Measurements from ENCODE around the gene KAT2B.
A peak's percentile ranks its signal among the peaks of the same experiment; 100 is the strongest.

KAT2B gene

GRCh38 chr3:20101041-20101440 is 60.8 kb downstream of the KAT2B start:
- DNase-seq, result no peak

- DNase-seq, result no peak
Observed at GRCh38 chr3:20103731-20104130, 63.5 kb downstream of the KAT2B start.

- peak; percentile 18 for DNase-seq
Observed at GRCh38 chr3:20104167-20104661, 64.0 kb downstream of the KAT2B start.

- DNase-seq, result no peak
Observed at GRCh38 chr3:20105513-20106280, 65.5 kb downstream of the KAT2B start.

GRCh38 chr3:20107722-20108121 is 67.5 kb downstream of the KAT2B start:
- no peak for DNase-seq

GRCh38 chr3:20108869-20109268 is 68.6 kb downstream of the KAT2B start:
- DNase-seq, result no peak

- DNase-seq, result no peak
Observed at GRCh38 chr3:20110826-20111225, 70.6 kb downstream of the KAT2B start.

GRCh38 chr3:20111836-20112235 is 71.6 kb downstream of the KAT2B start:
- DNase-seq, result no peak

- no peak for DNase-seq
Observed at GRCh38 chr3:20121088-20121487, 80.8 kb downstream of the KAT2B start.

- DNase-seq, result no peak
Observed at GRCh38 chr3:20123131-20123652, 82.9 kb downstream of the KAT2B start.

GRCh38 chr3:20125289-20125688 is 85.0 kb downstream of the KAT2B start:
- DNase-seq, result no peak

- DNase-seq, result peak; percentile 52
Observed at GRCh38 chr3:20125897-20126296, 85.7 kb downstream of the KAT2B start.

GRCh38 chr3:20128358-20128757 is 88.1 kb downstream of the KAT2B start:
- DNase-seq, result no peak

- no peak for DNase-seq
Observed at GRCh38 chr3:20130106-20130505, 89.9 kb downstream of the KAT2B start.

GRCh38 chr3:20136231-20136630 is 96.0 kb downstream of the KAT2B start:
- no peak for DNase-seq

GRCh38 chr3:20137647-20138046 is 97.4 kb downstream of the KAT2B start:
- no peak for DNase-seq

GRCh38 chr3:20140881-20141280 is 100.6 kb downstream of the KAT2B start:
- no peak for DNase-seq

GRCh38 chr3:20141316-20141715 is 101.1 kb downstream of the KAT2B start:
- no peak for DNase-seq

- DNase-seq, result no peak
Observed at GRCh38 chr3:20141851-20142250, 101.6 kb downstream of the KAT2B start.

GRCh38 chr3:20142517-20142916 is 102.3 kb downstream of the KAT2B start:
- no peak for DNase-seq

GRCh38 chr3:20143519-20143918 is 103.3 kb downstream of the KAT2B start:
- no peak for DNase-seq

GRCh38 chr3:20145874-20146273 is 105.6 kb downstream of the KAT2B start:
- DNase-seq, result no peak

GRCh38 chr3:20146301-20146700 is 106.1 kb downstream of the KAT2B start:
- no peak for DNase-seq

GRCh38 chr3:20147361-20147760 is 107.1 kb downstream of the KAT2B start:
- DNase-seq, result no peak

GRCh38 chr3:20148466-20148865 is 108.2 kb downstream of the KAT2B start:
- no peak for DNase-seq

All from CD4-positive, alpha-beta T cell treated with Interferon gamma for 1 hour (primary cell).